HEK293T (cell line): Measurements from ENCODE around the gene RNPEP.

Experiments used
- BHLHE40 ChIP-seq: fragments of 450-650 bp; IDR thresholded peaks from 2 replicates; pipeline ENCODE4 v1.6.1; 2016; ENCODE audit warnings: mild to moderate bottlenecking, moderate library complexity, borderline replicate concordance
- CTBP1 ChIP-seq: fragments of 450-650 bp; IDR thresholded peaks from 2 replicates; pipeline ENCODE4 v1.6.1; 2016; ENCODE audit warnings: borderline replicate concordance
- ELF4 ChIP-seq: fragments of 450-650 bp; IDR thresholded peaks from 2 replicates; pipeline ENCODE4 v1.6.1; 2017; ENCODE audit warnings: antibody characterized with exemption
- FOXA1 ChIP-seq: fragments of 450-650 bp; IDR thresholded peaks from 2 replicates; pipeline ENCODE4 v1.6.1; 2016; ENCODE audit warnings: mild to moderate bottlenecking
- FOXK2 ChIP-seq: fragments of 450-650 bp; IDR thresholded peaks from 2 replicates; pipeline ENCODE4 v1.6.1; 2016; ENCODE audit warnings: mild to moderate bottlenecking
- HDGF ChIP-seq: fragments of 450-650 bp; IDR thresholded peaks from 2 replicates; pipeline ENCODE4 v1.6.1; 2017; ENCODE audit warnings: antibody characterized with exemption, borderline replicate concordance
- NFRKB ChIP-seq: fragments of 450-650 bp; IDR thresholded peaks from 2 replicates; pipeline ENCODE4 v1.6.1; 2016; ENCODE audit warnings: mild to moderate bottlenecking, moderate library complexity
- TARDBP ChIP-seq: fragments of 450-650 bp; IDR thresholded peaks from 2 replicates; pipeline ENCODE4 v1.6.1; 2016
- TF ChIP-seq, protein P1 (sequence below): fragments of 450-650 bp; IDR thresholded peaks from 2 replicates; pipeline ENCODE4 v1.6.1; 2016

DNA sequence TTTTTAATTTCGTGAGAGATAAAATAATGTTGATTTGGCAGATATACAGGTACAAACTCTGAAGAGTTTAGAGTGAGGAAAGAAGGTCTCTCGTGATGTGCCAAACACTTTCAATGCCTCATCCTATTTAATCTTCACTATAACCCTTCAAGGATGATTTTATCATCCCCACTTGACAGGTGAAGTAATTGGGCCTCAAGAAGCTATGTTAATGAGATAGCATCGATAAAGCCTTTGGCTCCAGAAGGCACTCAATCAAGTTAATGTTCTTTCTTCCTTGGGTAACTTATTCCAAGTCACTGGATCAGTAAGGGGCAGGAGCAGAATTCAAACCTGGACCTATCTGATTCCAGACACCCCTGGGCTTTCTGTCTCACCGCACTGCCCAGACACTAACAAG is 43.3 kb upstream of the RNPEP start:
- TF ChIP-seq FOXK2: no peak
- TF ChIP-seq BHLHE40: no peak
- no peak for TF ChIP-seq FOXA1
- TF ChIP-seq ELF4: no peak
- no peak for TF ChIP-seq NFRKB
- TF ChIP-seq HDGF: no peak
- no peak for TF ChIP-seq TARDBP
- TF ChIP-seq CTBP1: no peak
- TF ChIP-seq, protein P1, sequence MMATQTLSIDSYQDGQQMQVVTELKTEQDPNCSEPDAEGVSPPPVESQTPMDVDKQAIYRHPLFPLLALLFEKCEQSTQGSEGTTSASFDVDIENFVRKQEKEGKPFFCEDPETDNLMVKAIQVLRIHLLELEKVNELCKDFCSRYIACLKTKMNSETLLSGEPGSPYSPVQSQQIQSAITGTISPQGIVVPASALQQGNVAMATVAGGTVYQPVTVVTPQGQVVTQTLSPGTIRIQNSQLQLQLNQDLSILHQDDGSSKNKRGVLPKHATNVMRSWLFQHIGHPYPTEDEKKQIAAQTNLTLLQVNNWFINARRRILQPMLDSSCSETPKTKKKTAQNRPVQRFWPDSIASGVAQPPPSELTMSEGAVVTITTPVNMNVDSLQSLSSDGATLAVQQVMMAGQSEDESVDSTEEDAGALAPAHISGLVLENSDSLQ: no peak
